Measurements from ENCODE around the gene PRKAR1B. TPM values are rescaled to one million over a fixed set of nuclear protein-coding genes. Genes with fewer than 3 reads are reported as not detected.
"Not testable (repeated sequence)": the region's sequence is repeated elsewhere in the genome, so short reads cannot be mapped to it uniquely, and the experiment has no call there.

The PRKAR1B gene
- total and polyA plus RNA-seq, 7 experiments from 2014 or later: 16.1 to 51.4 (median 28.7) TPM

GRCh38 chr7:754531-755412, 27.7 kb upstream of the PRKAR1B start:
- ChIA-PET CTCF (no interaction called here), POLR2A (no interaction called here)
- Histone ChIP-seq H3K27ac (ENCODE audit: low read depth, low read length) (no peak overlapping the region), H3K36me3 (ENCODE audit: control insufficient read depth in 2 of 3, insufficient read depth in 3 of 3, low read length in 3 of 3) (peaks cover 0 to 58% (median 7%) of the 10 kb centered on the region in 3 experiments), H3K27me3 (ENCODE audit: control insufficient read depth in 2 of 2, insufficient read depth in 2 of 2, low read length in 2 of 2) (no peaks in the 10 kb centered on the region), H3K4me3 (ENCODE audit: low read length) (no peak overlapping the region), H3K4me1 (ENCODE audit: control insufficient read depth in 2 of 2, insufficient read depth in 2 of 2, low read length in 2 of 2) (no peaks in the 10 kb centered on the region), H3K9me3 (ENCODE audit: control insufficient read depth in 2 of 3, low read length in 3 of 3) (no peaks in the 10 kb centered on the region)
- H3K27me3 Mint-ChIP-seq: no peaks in the 10 kb centered on the region
- no peaks in the 10 kb centered on the region for H3K9me3 Mint-ChIP-seq
- H3K4me3 Mint-ChIP-seq: no peak overlapping the region
- H3K4me1 Mint-ChIP-seq: peaks cover 0 to 7% (median 0%) of the 10 kb centered on the region in 7 donors
- peaks cover 2 to 55% (median 14%) of the 10 kb centered on the region in 5 donors for H3K36me3 Mint-ChIP-seq
- ATAC-seq (no peak), DNase-seq (no peak)
- intact Hi-C loops (cut with micrococcal nuclease): no loop called here
- no peak overlapping the region for H3K27ac Mint-ChIP-seq

GRCh38 chr7:753190-753589, 26.1 kb upstream of the PRKAR1B start:
- H3K4me1 Mint-ChIP-seq: peaks cover 0 to 7% (median 0%) of the 10 kb centered on the region in 7 donors
- CTCF ChIA-PET: no interaction called here
- no peak overlapping the region for H3K4me3 Mint-ChIP-seq
- POLR2A ChIA-PET: no interaction called here
- Histone ChIP-seq H3K27ac (ENCODE audit: low read depth, low read length) (no peak overlapping the region), H3K9me3 (ENCODE audit: control insufficient read depth in 2 of 3, low read length in 3 of 3) (no peaks in the 10 kb centered on the region), H3K4me3 (ENCODE audit: low read length) (no peak overlapping the region), H3K27me3 (ENCODE audit: control insufficient read depth in 2 of 2, insufficient read depth in 2 of 2, low read length in 2 of 2) (no peaks in the 10 kb centered on the region), H3K36me3 (ENCODE audit: control insufficient read depth in 2 of 3, insufficient read depth in 3 of 3, low read length in 3 of 3) (peaks cover 0 to 47% (median 7%) of the 10 kb centered on the region in 3 experiments), H3K4me1 (ENCODE audit: control insufficient read depth in 2 of 2, insufficient read depth in 2 of 2, low read length in 2 of 2) (no peaks in the 10 kb centered on the region)
- intact Hi-C loops (cut with micrococcal nuclease): no loop called here
- no peaks in the 10 kb centered on the region for H3K9me3 Mint-ChIP-seq
- peaks cover 0 to 53% (median 7%) of the 10 kb centered on the region in 5 donors for H3K36me3 Mint-ChIP-seq
- H3K27me3 Mint-ChIP-seq: no peaks in the 10 kb centered on the region
- no peak for ATAC-seq
- no peak for DNase-seq
- H3K27ac Mint-ChIP-seq: no peak overlapping the region

GRCh38 chr7:752256-752655, 25.2 kb upstream of the PRKAR1B start:
- CTCF ChIA-PET; H3K27ac Mint-ChIP-seq; POLR2A ChIA-PET; intact Hi-C loops (cut with micrococcal nuclease); H3K4me1 ChIP-seq (ENCODE audit: control insufficient read depth in 2 of 2, insufficient read depth in 2 of 2, low read length in 2 of 2); H3K27me3 Mint-ChIP-seq; H3K4me3 ChIP-seq (ENCODE audit: low read length); H3K27me3 ChIP-seq (ENCODE audit: control insufficient read depth in 2 of 2, insufficient read depth in 2 of 2, low read length in 2 of 2); DNase-seq; H3K9me3 ChIP-seq (ENCODE audit: control insufficient read depth in 2 of 3, low read length in 3 of 3); H3K4me3 Mint-ChIP-seq; H3K9me3 Mint-ChIP-seq; ATAC-seq; H3K4me1 Mint-ChIP-seq; H3K27ac ChIP-seq (ENCODE audit: low read depth, low read length): not testable (repeated sequence)
- H3K36me3 ChIP-seq (ENCODE audit: control insufficient read depth in 2 of 3, insufficient read depth in 3 of 3, low read length in 3 of 3): peaks cover 0 to 37% (median 3%) of the 10 kb centered on the region in 3 experiments
- H3K36me3 Mint-ChIP-seq: peaks cover 0 to 44% (median 7%) of the 10 kb centered on the region in 5 donors

GRCh38 chr7:751826-752225, 24.7 kb upstream of the PRKAR1B start:
- no peaks in the 10 kb centered on the region for H3K9me3 ChIP-seq (ENCODE audit: control insufficient read depth in 2 of 3, low read length in 3 of 3)
- no peak overlapping the region for H3K27ac ChIP-seq (ENCODE audit: low read depth, low read length)
- ChIA-PET CTCF (no interaction called here), POLR2A (no interaction called here)
- no peak overlapping the region for H3K4me3 Mint-ChIP-seq
- intact Hi-C loops (cut with micrococcal nuclease): no loop called here
- peaks cover 0 to 34% (median 0%) of the 10 kb centered on the region in 3 experiments for H3K36me3 ChIP-seq (ENCODE audit: control insufficient read depth in 2 of 3, insufficient read depth in 3 of 3, low read length in 3 of 3)
- no peaks in the 10 kb centered on the region for H3K4me1 ChIP-seq (ENCODE audit: control insufficient read depth in 2 of 2, insufficient read depth in 2 of 2, low read length in 2 of 2)
- H3K4me3 ChIP-seq (ENCODE audit: low read length): no peak overlapping the region
- H3K4me1 Mint-ChIP-seq: peaks cover 0 to 7% (median 0%) of the 10 kb centered on the region in 7 donors
- no peaks in the 10 kb centered on the region for H3K9me3 Mint-ChIP-seq
- H3K36me3 Mint-ChIP-seq: peaks cover 0 to 44% (median 7%) of the 10 kb centered on the region in 5 donors
- no peak overlapping the region for H3K27ac Mint-ChIP-seq
- ATAC-seq: no peak
- no peak for DNase-seq
- no peaks in the 10 kb centered on the region for H3K27me3 Mint-ChIP-seq
- H3K27me3 ChIP-seq (ENCODE audit: control insufficient read depth in 2 of 2, insufficient read depth in 2 of 2, low read length in 2 of 2): no peaks in the 10 kb centered on the region

GRCh38 chr7:750111-750905, 23.2 kb upstream of the PRKAR1B start:
- H3K27ac Mint-ChIP-seq: no peak overlapping the region
- ChIA-PET CTCF (no interaction called here), POLR2A (no interaction called here)
- Histone ChIP-seq H3K9me3 (ENCODE audit: control insufficient read depth in 2 of 3, low read length in 3 of 3) (no peaks in the 10 kb centered on the region), H3K36me3 (ENCODE audit: control insufficient read depth in 2 of 3, insufficient read depth in 3 of 3, low read length in 3 of 3) (peaks cover 0 to 26% (median 0%) of the 10 kb centered on the region in 3 experiments), H3K4me1 (ENCODE audit: control insufficient read depth in 2 of 2, insufficient read depth in 2 of 2, low read length in 2 of 2) (no peaks in the 10 kb centered on the region), H3K4me3 (ENCODE audit: low read length) (no peak overlapping the region), H3K27ac (ENCODE audit: low read depth, low read length) (no peak overlapping the region), H3K27me3 (ENCODE audit: control insufficient read depth in 2 of 2, insufficient read depth in 2 of 2, low read length in 2 of 2) (no peaks in the 10 kb centered on the region)
- intact Hi-C loops (cut with micrococcal nuclease): no loop called here
- H3K36me3 Mint-ChIP-seq: peaks cover 1 to 37% (median 7%) of the 10 kb centered on the region in 5 donors
- no peak for ATAC-seq
- peaks cover 0 to 7% (median 0%) of the 10 kb centered on the region in 7 donors for H3K4me1 Mint-ChIP-seq
- peaks cover 0 to 1% (median 0%) of the 10 kb centered on the region in 11 donors for H3K9me3 Mint-ChIP-seq
- no peaks in the 10 kb centered on the region for H3K27me3 Mint-ChIP-seq
- DNase-seq: no peak
- H3K4me3 Mint-ChIP-seq: no peak overlapping the region

GRCh38 chr7:749140-749551, 22.1 kb upstream of the PRKAR1B start:
- H3K27ac Mint-ChIP-seq: no peak overlapping the region
- Histone ChIP-seq H3K4me3 (ENCODE audit: low read length) (no peak overlapping the region), H3K27me3 (ENCODE audit: control insufficient read depth in 2 of 2, insufficient read depth in 2 of 2, low read length in 2 of 2) (no peaks in the 10 kb centered on the region), H3K9me3 (ENCODE audit: control insufficient read depth in 2 of 3, low read length in 3 of 3) (no peaks in the 10 kb centered on the region), H3K4me1 (ENCODE audit: control insufficient read depth in 2 of 2, insufficient read depth in 2 of 2, low read length in 2 of 2) (no peaks in the 10 kb centered on the region), H3K27ac (ENCODE audit: low read depth, low read length) (no peak overlapping the region), H3K36me3 (ENCODE audit: control insufficient read depth in 2 of 3, insufficient read depth in 3 of 3, low read length in 3 of 3) (peaks cover 0 to 21% (median 0%) of the 10 kb centered on the region in 3 experiments)
- POLR2A ChIA-PET: no interaction called here
- ATAC-seq (no peak), DNase-seq (no peak)
- H3K9me3 Mint-ChIP-seq: peaks cover 0 to 3% (median 0%) of the 10 kb centered on the region in 11 donors
- H3K27me3 Mint-ChIP-seq: no peaks in the 10 kb centered on the region
- no peak overlapping the region for H3K4me3 Mint-ChIP-seq
- intact Hi-C loops (cut with micrococcal nuclease): no loop called here
- peaks cover 0 to 7% (median 0%) of the 10 kb centered on the region in 7 donors for H3K4me1 Mint-ChIP-seq
- CTCF ChIA-PET: no interaction called here
- peaks cover 0 to 35% (median 17%) of the 10 kb centered on the region in 5 donors for H3K36me3 Mint-ChIP-seq

Measured in naive thymus-derived CD4-positive, alpha-beta T cell (primary cell).